GM19025 (cell line): Measurements from ENCODE around the gene TCF25.

Experiments
- ATAC-seq: cut with Tn5 transposase; IDR thresholded peaks from one replicate; pipeline ENCODE4 v1.9.1; 2021; ENCODE audit warnings: mild to moderate bottlenecking, low read depth, moderate library complexity; ENCODE audit not compliant: unreplicated experiment

TCF25 gene

GRCh38 chr16:89960966-89961365, 87.6 kb downstream of the TCF25 start:
- ATAC-seq = no peak
